Effector memory CD4-positive, alpha-beta T cell (primary cell): ENCODE measurements around the gene VPS25.
A peak's percentile ranks its signal among the peaks of the same experiment; 100 is the strongest.

ENCODE experiments used
- DNase-seq, 3 donors: peaks; one replicate each; pipeline ENCODE4 v3.0.0-alpha.2; 2020
- H3K27ac ChIP-seq: 2 replicates; pipeline ENCODE4 v1.7.0; 2013; ENCODE audit warnings: mild to moderate bottlenecking, low read length, moderate library complexity; ENCODE audit not compliant: insufficient read depth, poor library complexity, severe bottlenecking
- H3K27me3 ChIP-seq: replicated peaks from 2 replicates; pipeline ENCODE4 v1.7.0; 2013; ENCODE audit warnings: mild to moderate bottlenecking, low read length; ENCODE audit not compliant: insufficient read depth, control insufficient read depth, poor library complexity, severe bottlenecking
- H3K36me3 ChIP-seq: 2 replicates; pipeline ENCODE4 v1.7.0; 2013; ENCODE audit warnings: mild to moderate bottlenecking, low read length, moderate library complexity; ENCODE audit not compliant: control insufficient read depth, insufficient read depth
- H3K4me1 ChIP-seq: 2 replicates; pipeline ENCODE4 v1.7.0; 2013; ENCODE audit warnings: low read length, mild to moderate bottlenecking; ENCODE audit not compliant: control insufficient read depth, insufficient read depth, poor library complexity, severe bottlenecking
- H3K4me3 ChIP-seq: 2 replicates; pipeline ENCODE4 v1.7.0; 2013; ENCODE audit warnings: low read length, low read depth, mild to moderate bottlenecking; ENCODE audit not compliant: insufficient read depth, poor library complexity, severe bottlenecking
- H3K9me3 ChIP-seq: 2 replicates; pipeline ENCODE4 v1.7.0; 2013; ENCODE audit warnings: mild to moderate bottlenecking, low read length, moderate library complexity; ENCODE audit not compliant: control insufficient read depth

The VPS25 gene

DNA sequence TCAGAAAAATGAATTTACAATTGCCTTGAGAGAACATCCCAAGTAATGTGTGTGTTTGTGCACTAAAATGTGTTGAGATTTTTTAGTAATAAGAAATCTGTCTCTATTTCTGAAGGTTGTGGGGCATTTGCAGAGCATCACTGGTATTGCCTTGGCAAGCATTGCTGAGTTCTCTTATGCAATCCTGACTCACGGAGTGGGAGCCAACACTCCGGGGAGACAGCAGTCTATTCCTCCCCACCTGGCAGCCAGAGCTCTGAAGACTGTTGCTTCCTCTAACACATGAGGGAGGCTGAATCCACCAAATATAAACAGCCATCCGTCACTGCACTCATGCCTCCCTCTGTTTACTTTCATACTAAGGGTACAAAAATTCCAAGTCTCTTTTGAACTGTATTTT is 36.0 kb downstream of the VPS25 start:
- H3K4me1 ChIP-seq, result no peaks in the 10 kb centered on the region
- H3K4me3 ChIP-seq, result no peak overlapping the region
- peaks cover 42% of the 10 kb centered on the region for H3K36me3 ChIP-seq
- no peaks in the 10 kb centered on the region for H3K9me3 ChIP-seq
- DNase-seq, result no peak
- no peaks in the 10 kb centered on the region for H3K27me3 ChIP-seq
- no peak overlapping the region for H3K27ac ChIP-seq

GRCh38 chr17:42814633-42815399 is 41.6 kb downstream of the VPS25 start:
- Histone ChIP-seq H3K9me3 (no peaks in the 10 kb centered on the region), H3K27ac (no peak overlapping the region), H3K4me1 (no peaks in the 10 kb centered on the region), H3K36me3 (peaks cover 83% of the 10 kb centered on the region), H3K27me3 (no peaks in the 10 kb centered on the region), H3K4me3 (no peak overlapping the region)
- no peak for DNase-seq

DNA sequence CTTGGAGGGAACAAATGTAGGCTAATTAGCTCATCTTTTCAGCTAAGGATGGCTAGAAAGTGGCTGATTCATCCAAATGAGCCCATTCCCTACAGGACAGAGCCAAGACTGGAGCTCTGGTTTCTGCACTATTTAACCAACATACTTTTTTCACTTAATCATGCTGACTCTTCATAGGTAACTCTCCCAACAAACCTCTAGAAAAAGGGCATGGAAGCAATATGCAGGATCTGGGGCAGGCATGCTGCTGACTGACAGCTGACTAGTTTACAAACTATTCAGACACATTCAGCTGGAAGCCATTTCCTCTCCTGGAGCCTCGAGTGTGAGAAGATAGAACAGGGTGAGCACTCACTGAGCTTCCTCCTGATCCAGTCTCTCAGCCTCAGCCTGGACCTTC is 44.6 kb downstream of the VPS25 start:
- peaks cover 74% of the 10 kb centered on the region for H3K36me3 ChIP-seq
- peaks cover 2% of the 10 kb centered on the region for H3K4me1 ChIP-seq
- DNase-seq, result no peak
- H3K27me3 ChIP-seq, result no peaks in the 10 kb centered on the region
- no peak overlapping the region for H3K27ac ChIP-seq
- H3K4me3 ChIP-seq, result no peak overlapping the region
- no peaks in the 10 kb centered on the region for H3K9me3 ChIP-seq

DNA sequence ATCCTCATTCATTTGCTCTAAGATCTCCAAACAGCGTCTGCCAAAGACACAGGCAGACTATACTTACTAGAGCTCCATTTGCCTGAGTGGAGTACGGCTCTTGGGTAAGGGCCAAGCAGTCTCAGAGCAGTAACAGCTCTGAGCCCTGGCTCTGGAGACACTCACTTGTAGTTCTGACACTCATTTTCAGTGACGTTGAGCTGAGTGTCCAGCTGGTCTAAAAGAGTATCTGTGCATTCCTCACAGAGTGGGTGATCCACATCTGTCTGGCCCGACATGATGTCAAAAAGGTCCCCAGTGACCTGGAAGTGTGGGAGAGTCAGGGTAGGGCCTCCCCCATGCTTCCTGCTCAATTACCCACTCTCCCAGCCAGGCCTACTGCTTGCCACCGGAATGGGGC is 45.1 kb downstream of the VPS25 start:
- Histone ChIP-seq H3K4me1 (peaks cover 6% of the 10 kb centered on the region), H3K9me3 (no peaks in the 10 kb centered on the region), H3K27me3 (no peaks in the 10 kb centered on the region), H3K27ac (no peak overlapping the region), H3K36me3 (peaks cover 68% of the 10 kb centered on the region), H3K4me3 (no peak overlapping the region)
- no peak for DNase-seq

GRCh38 chr17:42819939-42820535 is 46.8 kb downstream of the VPS25 start:
- H3K9me3 ChIP-seq, result no peaks in the 10 kb centered on the region
- no peak overlapping the region for H3K27ac ChIP-seq
- peak; percentile 13 to 39 (median 24) for DNase-seq
- peaks cover 52% of the 10 kb centered on the region for H3K36me3 ChIP-seq
- peaks cover 10% of the 10 kb centered on the region for H3K4me1 ChIP-seq
- H3K4me3 ChIP-seq, result no peak overlapping the region
- no peaks in the 10 kb centered on the region for H3K27me3 ChIP-seq

DNA sequence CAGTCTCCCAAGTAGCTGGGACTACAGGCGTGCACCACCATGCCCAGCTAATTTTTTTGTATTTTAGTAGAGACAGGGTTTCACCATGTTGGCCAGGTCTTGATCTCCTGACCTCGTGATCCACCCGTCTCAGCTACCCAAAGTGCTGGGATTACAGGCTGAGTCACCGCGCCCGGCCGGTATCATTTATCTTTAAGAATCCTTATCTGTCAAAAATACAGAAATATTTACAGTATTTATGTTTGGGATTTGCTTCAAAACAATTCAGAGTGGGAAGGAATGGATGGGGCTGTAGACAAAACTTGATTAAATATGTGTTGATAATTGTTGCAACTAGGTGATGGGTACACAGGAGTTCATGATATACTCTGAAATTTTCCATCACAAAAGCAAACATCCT is 47.9 kb downstream of the VPS25 start:
- Histone ChIP-seq H3K36me3 (peaks cover 40% of the 10 kb centered on the region), H3K27me3 (no peaks in the 10 kb centered on the region), H3K4me1 (peaks cover 10% of the 10 kb centered on the region), H3K9me3 (no peaks in the 10 kb centered on the region), H3K4me3 (no peak overlapping the region), H3K27ac (no peak overlapping the region)
- DNase-seq, result no peak

GRCh38 chr17:42827472-42827871 is 54.2 kb downstream of the VPS25 start:
- no peak for DNase-seq
- H3K36me3 ChIP-seq, result no peaks in the 10 kb centered on the region
- no peaks in the 10 kb centered on the region for H3K27me3 ChIP-seq
- H3K4me1 ChIP-seq, result peaks cover 10% of the 10 kb centered on the region
- H3K9me3 ChIP-seq, result no peaks in the 10 kb centered on the region
- H3K27ac ChIP-seq, result no peak overlapping the region
- H3K4me3 ChIP-seq, result no peak overlapping the region
